NCI-H69 (cell line): ENCODE data around the gene TLR5.

Source experiments
- DNase-seq: peaks from one replicate; lab custom pipeline; 2025; lab: John Stamatoyannopoulos, UW

Gene TLR5

GRCh38 chr1:223109581-223110026, 33.4 kb downstream of the TLR5 start:
- no peak for DNase-seq

- peak; percentile 37 for DNase-seq
These were observed 36.2 kb downstream of the TLR5 start for GRCh38 chr1:223106856-223107255.

GRCh38 chr1:223105568-223105967, 37.5 kb downstream of the TLR5 start:
- DNase-seq = no peak

GRCh38 chr1:223102797-223103533, 40.1 kb downstream of the TLR5 start:
- DNase-seq = peak; percentile 82

GRCh38 chr1:223097713-223098112, 45.3 kb downstream of the TLR5 start:
- DNase-seq = no peak

GRCh38 chr1:223095870-223096269, 47.2 kb downstream of the TLR5 start:
- DNase-seq = no peak

- no peak for DNase-seq
These were observed 51.2 kb downstream of the TLR5 start for GRCh38 chr1:223091896-223092295.

GRCh38 chr1:223089250-223089649, 53.8 kb downstream of the TLR5 start:
- no peak for DNase-seq

GRCh38 chr1:223088713-223089240, 54.3 kb downstream of the TLR5 start:
- no peak for DNase-seq

- no peak for DNase-seq
These were observed 55.5 kb downstream of the TLR5 start for GRCh38 chr1:223087291-223088255.

- peak; percentile 83 for DNase-seq
These were observed 58.6 kb downstream of the TLR5 start for GRCh38 chr1:223084464-223084866.

GRCh38 chr1:223083831-223084230, 59.2 kb downstream of the TLR5 start:
- DNase-seq = peak; percentile 91

- peak; percentile 45 for DNase-seq
These were observed 60.1 kb downstream of the TLR5 start for GRCh38 chr1:223082914-223083313.

- DNase-seq = peak; percentile 98
These were observed 61.7 kb downstream of the TLR5 start for GRCh38 chr1:223081181-223081994.

GRCh38 chr1:223079498-223079897, 63.5 kb downstream of the TLR5 start:
- no peak for DNase-seq

- no peak for DNase-seq
These were observed 65.7 kb downstream of the TLR5 start for GRCh38 chr1:223077247-223077833.

GRCh38 chr1:223076362-223076761, 66.7 kb downstream of the TLR5 start:
- DNase-seq = peak; percentile 36

- DNase-seq = no peak
These were observed 67.2 kb downstream of the TLR5 start for GRCh38 chr1:223075834-223076233.

- no peak for DNase-seq
These were observed 68.4 kb downstream of the TLR5 start for GRCh38 chr1:223074445-223075300.

GRCh38 chr1:223068900-223069665, 74.0 kb downstream of the TLR5 start:
- DNase-seq = no peak
